ENCODE measurements around the gene SLC25A51.
A peak's percentile ranks its signal among the peaks of the same experiment; 100 is the strongest.
"Not testable (repeated sequence)": the region's sequence is repeated elsewhere in the genome, so short reads cannot be mapped to it uniquely, and the experiment has no call there.

The SLC25A51 gene

DNA sequence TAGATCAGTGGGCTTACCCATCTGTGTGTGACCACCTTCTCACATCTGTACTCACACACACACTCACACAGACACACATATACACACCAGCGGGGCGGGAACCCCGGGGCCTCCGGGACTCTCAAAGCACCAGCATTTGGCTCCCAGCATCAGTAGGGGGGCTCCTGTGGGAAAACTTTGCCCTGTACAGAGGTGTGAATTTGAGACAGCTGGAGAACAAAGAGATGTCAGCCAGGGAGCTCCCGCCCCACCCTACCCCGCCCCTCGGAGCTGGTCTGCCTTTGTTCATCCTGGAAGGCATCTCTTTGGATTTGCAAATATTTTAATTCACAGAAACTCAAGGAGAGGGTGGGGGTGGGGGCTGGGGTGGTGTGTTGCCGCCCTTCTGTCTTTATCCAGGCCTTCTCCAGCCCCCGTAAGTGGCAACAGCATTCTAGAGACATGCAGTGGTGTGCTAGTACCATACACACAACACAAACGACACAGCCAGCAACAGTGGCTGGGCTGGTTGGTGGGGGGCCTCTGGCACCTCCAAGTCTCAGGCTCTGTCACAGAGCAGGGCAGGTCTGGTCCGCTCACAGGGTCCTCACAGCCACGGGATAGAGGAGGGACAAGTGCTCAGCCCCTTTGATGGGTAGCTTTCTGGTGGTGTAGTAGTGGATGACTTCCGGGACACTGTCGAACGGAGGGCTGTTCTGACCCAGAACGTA lies 15.5 kb upstream of the SLC25A51 start:
- no peak for DNase-seq

DNA sequence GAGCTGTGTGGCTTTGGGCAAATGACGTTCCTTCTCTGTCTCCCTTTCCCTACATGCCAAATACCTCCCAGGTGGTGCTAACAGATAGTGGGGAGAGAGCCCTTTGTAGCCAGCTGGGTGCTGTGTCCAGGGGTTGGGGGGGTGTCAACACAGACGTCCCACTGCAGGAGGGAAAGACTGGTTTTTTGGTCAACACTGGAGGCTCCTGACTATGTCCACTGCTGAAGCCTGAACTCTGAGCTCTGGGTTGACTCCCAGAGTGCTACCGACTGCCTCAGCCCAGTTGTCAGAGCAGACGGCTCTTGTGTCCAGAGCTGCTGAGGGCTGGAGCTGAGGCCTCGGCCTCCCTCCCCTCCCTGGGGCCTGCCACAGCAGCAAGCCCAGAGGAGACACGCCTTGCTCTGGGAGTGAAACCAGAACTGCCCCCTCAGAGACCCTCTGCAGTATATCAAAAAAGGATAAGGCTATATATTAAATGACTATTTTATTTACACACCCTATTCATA lies 14.8 kb upstream of the SLC25A51 start:
- no peak for DNase-seq

DNA sequence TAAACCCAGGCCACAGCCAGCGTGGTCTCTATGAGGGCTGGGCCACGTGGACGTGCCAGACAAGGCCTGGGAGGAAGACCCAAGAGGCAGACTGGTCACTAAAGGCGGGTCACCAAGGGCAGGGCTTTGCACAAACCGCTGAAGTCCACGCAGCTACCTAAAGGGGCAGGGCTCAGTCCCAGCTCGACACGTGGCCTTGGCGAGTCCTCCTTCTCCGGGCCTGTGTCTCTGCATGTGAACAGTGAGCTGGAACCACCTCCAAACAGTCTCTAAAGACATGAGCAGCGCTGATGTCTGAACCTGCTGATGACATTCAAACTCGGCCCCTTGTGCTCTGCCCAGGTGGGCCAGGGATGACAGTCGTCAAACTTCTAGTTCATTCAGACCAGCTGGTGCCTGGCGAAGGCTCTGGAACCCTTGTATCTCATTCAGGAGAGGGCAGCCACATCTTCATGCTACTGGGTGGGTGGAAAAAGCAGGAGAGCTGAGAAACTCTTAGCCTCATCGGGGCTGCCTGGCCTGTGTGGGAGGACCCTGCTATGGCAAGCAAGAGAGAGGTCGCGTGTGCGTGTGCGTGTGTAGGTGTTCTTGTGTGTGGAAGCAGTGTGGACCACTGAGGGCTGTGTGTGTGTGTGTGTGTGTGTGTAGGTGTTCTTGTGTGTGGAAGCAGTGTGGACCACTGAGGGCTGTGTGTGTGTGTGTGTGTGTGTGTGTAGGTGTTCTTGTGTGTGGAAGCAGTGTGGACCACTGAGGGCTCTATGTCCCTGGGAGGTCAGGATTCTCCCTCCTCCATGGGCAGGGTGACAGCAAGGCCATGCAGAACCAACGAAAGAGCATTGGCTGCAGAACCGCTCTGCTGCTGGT lies 14.1 kb upstream of the SLC25A51 start:
- no peak for DNase-seq

DNA sequence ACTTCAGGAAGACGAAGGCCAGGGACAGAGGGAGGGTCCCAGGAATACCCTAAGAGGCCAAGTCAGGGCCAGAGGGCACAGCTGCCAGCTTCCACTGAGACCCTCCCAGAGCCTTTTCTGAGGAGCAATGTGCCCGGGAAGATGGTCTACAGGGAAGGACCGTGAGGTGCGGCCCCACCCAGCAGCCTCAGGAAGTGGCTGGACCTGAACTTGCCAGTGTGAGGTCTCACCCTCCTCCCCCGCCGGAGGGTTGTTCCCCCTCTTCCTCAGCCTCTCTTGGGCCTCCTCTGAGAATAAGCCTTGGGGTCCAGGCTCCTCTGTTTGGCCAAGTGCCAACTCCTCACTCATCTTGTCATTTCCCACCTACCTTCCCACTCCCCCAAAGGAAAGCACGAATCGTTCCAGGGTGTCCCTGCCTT lies 13.4 kb upstream of the SLC25A51 start:
- DNase-seq, result no peak

DNA sequence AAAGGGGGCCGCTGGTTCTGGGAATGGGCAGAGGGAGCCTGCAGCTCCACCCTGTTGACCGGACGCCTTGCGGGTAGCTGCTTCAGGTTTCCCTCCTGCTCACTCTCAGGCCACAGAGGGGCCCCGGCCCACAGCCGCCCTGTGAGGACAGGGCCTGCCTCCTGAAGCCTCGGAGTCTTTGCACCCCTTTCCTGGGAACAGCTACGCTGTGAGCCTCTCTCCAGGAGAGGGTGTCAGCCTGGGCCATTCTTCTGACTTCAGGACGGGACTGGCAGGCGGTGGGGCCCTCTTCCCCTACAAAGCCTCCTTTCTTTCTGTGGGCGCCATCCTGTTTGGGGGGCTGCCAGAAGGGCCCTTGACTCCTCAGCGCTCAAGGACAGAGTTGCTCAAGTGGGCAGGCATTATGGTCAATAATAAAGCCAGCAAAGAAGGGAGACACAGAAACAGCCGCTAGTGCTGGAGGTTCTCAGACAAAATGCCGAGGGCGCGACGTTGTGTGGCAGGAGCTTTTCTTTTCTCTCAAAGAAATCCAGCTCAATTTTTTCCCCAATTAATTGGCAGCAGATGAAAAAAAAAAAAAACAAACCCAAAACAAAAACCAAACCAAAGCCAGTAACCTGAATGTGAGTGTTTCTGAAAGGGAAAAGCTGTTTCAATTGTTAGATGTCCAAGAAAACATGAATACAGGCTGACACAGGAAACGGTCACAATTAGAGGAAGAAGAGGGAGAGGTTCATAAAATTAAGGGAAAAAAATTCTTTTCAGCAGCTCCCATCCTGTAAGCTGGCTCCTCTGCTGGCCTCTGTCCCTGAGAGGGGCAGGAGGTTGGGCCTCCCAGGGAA lies 12.8 kb upstream of the SLC25A51 start:
- DNase-seq, result no peak

DNA sequence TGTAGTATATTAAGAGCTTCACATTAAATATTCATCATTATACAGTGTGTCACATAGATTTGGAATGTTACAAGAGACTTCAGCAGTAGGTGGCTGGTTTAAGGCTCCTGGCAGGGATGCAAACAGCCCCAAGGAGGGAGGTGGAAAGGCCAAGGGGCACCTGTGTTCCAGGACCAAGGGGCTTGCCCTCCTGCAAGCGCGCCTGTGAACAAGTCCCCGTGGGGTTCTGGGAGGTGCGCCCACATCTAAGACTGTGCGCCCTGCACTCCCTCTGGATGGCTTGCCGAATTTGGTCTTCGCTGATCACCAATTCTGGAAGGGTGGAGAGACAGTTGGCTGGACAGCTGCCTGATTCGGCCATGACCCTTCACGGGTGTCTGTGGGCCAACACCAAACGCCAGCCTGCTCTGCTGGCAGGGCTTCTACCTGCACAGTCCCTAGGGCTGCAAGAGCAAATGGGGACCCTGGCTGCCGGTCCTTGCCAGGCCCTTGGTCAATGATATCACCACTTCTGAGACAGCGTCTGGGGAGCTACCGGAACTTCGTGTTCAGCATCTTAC lies 12.1 kb upstream of the SLC25A51 start:
- no peak for DNase-seq

DNA sequence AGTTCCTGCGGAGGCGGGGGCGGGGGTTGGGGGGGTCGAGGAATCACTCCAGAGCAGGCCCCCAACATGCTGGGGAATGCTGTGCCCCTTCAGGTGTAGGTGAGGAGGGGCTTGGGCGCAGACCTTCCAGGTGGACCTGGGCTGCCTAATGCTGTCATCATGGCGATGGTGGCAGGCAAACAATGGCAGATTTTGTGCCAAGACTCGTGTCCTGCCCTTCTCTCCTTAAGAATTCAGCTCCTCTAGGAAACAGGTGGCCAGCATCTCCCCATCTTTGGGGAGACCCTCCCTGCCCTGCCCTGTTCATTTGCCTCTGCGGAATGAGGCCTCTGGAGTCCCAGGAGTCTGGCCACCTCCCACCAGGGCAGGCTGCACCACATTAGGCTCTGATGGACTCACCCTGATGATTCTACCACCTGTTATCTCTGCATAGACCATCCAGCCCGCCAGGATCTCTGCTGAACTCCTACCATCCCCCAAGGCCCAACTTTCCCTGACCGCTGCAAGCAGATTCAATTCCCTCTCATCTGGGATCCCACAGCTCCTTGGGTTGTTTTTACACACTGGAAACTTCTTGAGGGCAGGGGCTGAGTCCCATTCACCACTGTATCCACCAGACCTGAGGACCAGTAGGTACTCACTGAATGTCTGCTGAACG lies 10.9 kb upstream of the SLC25A51 start:
- no peak for DNase-seq

DNA sequence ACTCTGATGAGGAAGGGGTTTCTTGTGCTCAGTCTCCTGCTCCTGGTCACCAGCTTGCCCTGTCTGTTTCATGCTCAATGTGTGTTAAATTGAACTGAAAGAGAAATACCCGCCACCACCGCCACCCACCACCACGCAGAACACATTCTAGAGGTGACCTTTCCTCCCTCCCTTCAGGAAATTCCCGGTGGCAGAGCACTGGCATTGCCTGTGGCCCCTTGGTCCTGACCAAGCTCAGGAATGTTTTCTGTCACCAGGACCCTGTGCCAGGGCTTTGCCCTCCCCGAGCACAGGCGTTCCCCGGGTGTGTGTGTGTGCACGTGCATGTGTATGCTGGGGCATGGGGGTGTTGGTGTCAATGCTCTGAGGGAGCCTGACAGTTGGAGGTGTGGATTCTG lies 10.2 kb upstream of the SLC25A51 start:
- no peak for DNase-seq

DNA sequence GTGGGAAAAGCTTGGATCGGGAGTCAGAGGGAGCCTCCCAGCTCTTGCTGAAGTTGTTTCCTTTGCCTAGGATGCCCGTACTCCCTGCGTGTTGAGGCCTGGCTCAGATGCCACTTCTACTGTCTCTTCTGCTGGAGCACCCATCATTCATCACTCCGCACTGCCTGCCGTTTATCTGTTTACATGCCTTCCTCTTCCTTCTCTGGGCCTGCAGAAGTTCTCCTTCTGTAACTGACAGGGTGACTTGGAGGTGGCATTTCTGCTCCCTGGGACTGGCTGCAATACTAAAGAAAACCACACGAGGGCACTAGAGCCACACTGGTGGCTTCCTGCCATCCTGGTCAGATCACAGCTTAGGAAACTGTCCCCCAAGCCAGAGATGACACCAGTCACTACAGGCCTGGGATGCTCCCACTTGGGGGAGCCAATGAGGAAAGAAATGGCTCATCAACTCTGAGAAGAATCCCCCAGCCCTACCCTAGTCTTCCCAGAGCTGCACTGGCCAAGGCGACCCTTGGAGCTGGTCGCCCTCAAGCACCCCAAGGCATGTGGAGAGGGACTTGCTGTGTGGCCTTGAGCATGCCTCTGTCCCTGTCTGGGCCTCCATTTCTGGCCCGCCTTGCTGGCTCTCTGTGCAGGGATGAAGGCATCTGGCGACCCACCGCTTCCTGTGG lies 9.7 kb upstream of the SLC25A51 start:
- peak; percentile 93 to 99 (median 94) for DNase-seq

DNA sequence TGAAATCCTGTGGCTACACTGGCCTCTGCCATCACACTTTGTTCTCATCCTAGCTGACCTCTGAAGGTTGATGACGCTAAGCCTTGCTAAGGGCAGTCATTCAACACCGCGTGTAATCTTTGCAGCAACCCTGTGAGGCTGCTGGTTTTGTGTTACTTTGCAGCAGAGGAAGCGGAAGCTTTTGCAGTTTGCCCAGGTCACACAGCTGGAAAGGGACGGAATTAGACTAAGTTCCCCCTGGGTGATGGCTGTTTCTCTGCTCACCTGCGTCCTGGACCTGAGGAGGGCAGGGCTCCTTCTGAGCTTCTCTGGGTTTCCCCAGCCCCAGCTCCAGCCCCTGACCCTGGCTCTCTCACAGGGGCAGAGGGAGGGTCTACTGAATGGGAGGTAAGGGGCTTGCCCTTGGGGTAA lies 7.3 kb upstream of the SLC25A51 start:
- DNase-seq, result peak in 2 of 4 experiments; percentile 22 to 42

DNA sequence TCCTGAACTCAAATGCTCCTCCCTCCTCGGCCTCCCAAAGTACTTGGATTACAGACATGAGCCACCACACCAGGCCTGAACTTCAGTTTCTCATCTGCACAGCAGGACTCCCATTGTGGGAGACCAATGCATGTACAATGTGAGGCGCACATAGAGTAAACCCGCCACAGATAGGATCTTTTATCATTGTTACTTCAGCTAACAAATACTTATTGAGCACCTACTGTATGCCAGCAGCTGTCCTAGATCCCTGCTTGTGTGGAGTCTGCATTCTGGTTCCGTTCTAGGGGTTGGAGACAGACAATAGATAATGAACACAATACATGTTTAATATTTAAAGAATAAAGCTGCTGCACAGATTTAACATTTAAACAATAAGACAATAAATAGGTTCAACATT lies 6.3 kb upstream of the SLC25A51 start:
- no peak for DNase-seq

DNA sequence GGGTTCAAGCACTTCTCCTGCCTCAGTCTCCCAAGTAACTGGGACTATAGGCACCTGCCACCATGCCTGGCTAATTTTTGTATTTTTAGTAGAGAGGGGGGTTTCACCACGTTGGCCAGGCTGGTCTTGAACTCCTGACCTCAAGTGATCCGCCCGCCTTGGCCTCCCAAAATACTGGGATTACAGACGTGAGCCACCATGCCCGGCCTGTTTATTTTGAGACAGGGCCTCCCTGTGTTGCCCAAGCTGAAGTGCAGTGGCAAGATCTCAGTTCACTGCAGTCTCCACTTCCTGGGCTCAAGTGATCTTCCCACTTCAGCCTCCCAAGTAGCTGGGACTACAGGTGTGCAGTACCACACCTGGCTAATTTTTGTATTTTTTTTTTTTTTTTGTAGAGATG lies 5.9 kb upstream of the SLC25A51 start:
- DNase-seq, result not testable (repeated sequence)

DNA sequence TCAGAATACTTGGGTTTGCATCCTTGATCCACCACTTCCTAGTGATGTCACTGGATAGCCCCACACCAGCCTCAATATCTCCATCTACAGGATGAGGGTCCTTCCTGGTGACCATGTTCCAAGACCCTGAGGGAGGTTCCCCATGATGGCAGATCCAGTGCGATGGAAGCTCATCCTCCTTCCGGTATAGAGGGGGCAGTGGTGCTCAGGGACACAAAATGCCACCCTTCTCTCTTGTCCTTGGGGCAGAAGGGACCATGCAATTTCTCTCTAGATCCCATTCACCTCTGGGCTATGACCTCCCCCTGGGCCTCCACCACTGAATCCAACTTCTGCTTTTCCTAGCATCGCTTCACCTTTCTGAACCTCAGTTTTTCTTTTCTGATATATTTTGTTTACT lies 5.4 kb upstream of the SLC25A51 start:
- DNase-seq, result no peak

DNA sequence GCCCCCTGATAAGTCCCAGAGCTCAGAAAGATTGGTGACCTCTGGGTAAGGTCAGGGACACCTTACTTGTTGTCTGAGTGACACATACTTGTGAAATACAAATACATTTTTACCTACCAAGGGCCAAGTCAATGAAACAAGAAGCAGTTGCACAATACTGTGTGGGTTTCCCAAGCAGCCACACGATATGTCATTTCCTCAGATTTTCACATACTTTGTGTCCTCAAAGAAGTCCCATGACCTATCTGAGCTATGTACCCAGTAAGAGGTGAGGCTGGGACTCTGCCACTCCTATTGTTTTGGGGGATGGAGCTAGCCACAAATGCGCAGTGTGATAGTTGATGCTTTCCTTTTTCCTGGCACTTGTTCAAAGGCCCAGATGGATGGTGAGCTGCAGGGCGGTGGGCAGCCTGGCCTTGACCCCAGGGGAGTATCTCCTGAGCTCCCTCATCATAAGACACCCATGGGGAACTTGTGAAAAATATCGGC lies 4.8 kb upstream of the SLC25A51 start:
- DNase-seq, result peak; percentile 77 to 96 (median 90)

DNA sequence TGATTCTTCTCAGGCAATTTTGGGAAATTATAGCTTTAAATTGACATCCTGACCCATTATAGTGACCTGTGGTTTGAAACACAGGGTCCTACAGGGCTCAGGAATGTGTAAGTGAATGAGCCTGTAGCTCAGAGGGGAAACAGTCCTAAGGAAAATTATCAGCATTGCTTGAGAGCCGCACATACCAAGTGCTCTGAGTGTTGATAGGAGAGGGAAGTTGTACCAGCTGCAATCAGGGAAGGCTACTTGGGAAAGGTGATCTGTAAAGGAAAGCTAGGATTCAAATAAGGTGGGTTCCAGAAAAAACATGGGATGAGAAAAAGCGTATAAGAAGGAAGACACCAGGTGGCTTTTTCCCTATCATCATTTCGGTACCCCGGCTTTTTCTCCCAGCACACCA lies 4.4 kb upstream of the SLC25A51 start:
- no peak for DNase-seq

DNA sequence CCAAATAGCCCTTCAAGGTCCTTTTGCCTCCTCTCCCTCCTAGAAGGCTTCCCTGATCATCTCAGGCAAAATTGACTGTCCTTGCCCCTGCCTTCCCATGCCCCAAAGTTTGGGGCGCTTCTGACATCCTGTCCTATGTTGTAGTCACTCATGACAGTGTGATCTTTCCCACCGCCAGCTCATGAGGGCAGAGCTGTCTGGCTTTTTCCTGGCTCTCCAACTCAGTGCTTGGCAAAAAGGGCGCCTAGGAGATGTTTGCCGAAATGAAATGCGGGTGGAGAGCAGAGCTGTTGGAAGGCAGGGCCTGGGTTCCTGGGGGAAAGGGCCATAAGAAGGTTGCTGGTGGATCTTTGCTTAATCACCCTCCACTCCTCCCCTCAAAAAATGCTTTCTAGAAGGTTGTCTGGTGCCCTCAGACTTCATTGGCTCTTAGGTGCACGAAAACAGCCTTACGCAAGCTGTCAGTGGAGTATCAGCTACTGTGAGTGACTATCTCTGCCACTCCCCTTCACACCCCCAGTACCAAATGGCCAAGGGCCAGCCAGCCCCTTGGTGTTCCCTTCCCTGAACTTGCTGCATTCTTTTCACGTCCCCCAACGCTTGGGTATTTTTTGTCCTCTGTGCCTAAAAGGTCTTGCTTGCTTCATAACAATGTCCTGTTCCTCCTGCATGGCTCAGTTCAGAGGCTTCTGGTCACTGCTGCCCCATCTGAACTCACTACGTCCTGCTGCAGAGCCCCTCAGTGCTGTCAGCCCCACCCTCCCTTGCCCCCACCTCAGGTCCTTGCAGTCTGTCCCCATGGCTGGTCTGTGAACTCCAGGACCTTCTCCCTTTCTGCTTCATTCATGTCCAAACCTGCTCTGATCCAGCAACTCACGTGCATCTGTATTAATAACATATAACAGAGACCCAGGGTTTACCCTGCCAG lies 2.6 kb upstream of the SLC25A51 start:
- DNase-seq, result no peak

DNA sequence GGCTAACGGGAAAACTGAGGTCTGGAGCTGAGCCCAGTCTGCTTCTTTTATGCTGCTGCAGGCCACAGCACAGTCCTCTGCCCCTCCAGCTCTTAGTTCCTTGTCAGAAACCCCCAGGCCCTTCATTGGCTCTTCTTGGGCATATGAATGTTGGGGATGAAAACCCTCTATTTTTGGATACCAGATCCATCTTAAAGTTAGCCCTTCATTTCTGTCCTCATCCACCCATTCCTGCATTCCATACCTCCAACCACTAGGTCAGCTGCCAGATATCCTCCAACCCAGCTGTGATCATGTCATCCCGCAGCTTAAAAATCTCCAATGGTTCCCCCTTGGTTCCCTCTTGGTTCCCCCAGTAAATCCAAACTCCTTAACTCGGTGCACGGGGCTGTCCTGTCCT lies 1.8 kb upstream of the SLC25A51 start:
- no peak for DNase-seq

DNA sequence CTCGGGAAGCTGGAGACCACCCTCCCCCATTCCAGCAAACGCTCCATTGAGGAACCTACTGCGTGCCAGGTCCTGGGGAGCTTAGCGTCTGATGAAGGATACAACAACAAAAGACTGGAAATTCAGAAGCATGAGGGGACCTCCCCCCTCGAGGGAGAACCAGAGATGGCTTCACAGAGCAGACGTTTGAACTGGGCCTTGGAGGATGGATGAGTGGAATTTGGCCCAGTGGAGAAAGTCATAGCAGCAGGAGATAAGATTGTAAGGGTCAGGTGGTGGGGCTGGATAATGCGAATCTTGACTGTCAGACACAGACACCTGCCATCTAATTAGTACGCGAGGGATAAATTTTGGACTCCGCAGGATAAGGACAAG lies 1.2 kb upstream of the SLC25A51 start:
- no peak for DNase-seq

DNA sequence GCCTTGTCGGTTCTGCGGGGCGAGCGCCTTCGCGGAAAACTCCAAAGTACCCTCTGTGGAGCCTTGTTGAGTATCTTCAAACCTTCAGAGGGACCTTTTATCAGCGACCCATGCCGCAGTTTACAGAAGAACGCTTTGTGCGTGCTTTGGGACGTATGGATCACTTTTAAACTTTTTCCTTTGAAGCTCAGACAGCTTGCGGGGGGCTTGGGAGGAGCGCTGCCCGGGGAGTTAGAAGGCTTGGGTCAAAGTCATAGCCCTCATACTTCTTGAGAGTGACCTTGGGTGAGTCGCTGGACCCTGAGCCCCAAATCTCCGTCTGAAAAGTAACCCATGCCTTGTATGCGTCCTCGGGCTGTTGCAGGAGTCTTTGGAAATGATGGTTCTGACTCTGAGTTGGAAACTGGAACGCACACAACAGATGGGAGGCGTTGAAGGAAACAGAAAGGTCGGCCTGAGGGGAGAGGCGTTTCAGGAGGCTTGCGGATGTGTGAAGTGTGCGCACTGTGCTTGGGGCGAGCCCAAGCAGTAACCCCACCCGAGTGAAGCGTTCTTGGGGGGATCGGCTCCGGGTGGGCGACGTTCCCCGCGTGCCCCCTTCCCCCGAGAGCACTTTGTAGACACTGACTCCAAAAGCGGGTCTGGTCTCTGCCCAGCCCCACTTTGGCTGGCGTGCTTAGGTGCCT lies 661 bp upstream of the SLC25A51 start:
- DNase-seq, result peak in 3 of 4 experiments; percentile 17 to 30 (median 29)

Data from suppressor macrophage (primary cell).